ENCODE measurements around the gene C2orf69.

The C2orf69 gene

DNA sequence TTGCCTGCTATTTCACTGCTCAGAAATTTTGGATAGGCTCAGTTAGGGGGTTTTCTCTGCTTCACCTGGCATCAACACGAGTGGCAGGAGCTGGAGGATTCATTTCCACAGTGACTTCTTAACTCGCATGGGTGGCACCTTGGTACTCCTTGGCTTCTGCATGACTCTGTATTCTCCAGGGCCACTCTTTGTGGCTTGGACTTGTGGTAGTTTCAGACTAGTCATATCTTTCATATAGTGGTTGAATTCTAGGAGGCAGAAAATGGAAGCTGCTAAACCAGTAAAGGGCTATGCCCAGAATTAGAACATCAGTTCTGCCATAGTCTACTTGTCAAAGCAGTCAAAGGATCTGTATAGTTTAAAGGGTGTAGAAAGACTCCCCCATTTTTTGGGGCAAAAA lies 51.1 kb downstream of the C2orf69 start:
- in situ Hi-C loops (cut with MboI; ENCODE audit: low sequenced_read_pairs): loop anchor here (25.0 kb wide), 1 partner anchor 750 kb away; no protein-coding TSS in a partner anchor

DNA sequence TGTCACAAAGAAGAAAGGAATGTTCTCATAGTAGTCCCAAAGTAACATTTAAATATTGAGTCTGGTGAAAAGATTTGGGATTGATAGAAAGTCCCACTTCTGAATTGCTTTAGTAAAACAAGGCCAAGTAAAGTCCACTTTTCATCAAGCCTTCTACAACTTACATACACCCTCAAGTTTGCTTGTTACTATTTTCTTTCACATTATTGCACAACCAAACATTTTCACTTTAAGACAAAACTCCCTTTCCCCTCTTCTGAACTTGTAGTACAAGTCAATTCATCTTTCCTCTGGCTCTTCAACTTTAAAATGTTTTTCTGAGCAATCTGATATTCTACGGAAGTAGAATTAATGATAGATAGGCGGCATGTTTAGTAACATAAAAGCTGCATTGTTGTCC lies 55.3 kb downstream of the C2orf69 start:
- in situ Hi-C loops (cut with MboI; ENCODE audit: low sequenced_read_pairs): loop anchor here (25.0 kb wide), 1 partner anchor 746 kb away; no protein-coding TSS in a partner anchor

DNA sequence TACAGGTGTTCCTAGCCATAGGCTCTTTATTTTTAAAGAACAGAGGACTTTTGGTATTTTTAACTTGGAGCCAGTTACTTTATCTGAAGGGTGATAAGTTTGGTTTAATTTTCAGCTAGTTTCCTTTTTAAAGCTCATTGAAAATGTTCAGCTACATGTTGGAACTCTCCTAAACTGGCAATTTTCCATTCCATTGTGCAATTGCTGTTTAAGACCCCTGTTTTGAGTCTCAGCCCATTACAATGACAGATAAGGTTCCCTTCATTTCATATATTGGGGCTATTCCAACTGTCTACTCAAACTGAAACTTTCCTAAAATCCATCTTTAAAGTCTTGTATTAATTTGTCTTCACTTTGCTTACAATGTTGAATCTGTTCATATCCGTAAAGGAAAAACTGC lies 55.9 kb downstream of the C2orf69 start:
- in situ Hi-C loops (cut with MboI; ENCODE audit: low sequenced_read_pairs): loop anchor here (25.0 kb wide), 1 partner anchor 745 kb away; no protein-coding TSS in a partner anchor

- in situ Hi-C loops (cut with MboI; ENCODE audit: low sequenced_read_pairs): loop anchor here (25.0 kb wide), 1 partner anchor 744 kb away; no protein-coding TSS in a partner anchor
Measured at GRCh38 chr2:199968126-199968525, 57.0 kb downstream of the C2orf69 start.

DNA sequence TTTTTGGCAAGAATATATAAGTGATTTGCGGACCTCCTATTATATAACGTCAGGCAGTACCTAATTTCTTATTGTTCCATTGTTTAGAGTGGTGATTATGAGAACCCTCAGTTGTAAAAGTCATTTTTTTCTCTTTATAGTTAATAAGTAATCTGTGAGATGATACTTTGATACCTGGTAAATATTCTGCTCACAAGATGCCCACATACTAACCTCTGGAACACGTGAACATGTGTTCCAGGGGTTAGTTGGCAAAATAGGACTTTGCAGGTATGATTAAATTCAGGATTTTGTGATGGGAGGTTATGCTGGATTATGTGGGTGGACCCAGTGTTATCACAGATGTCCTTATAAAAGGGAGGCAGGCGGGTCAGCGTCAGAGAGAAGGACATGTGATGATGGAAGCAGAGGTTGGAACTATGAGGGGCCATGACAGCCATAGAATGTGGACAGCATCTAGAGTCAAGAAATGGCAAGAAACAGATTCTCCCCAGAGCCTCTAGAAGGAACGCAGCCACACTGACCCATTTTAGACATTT lies 61.1 kb downstream of the C2orf69 start:
- in situ Hi-C loops (cut with MboI; ENCODE audit: low sequenced_read_pairs): loop anchor here (25.0 kb wide), 1 partner anchor 740 kb away; no protein-coding TSS in a partner anchor

- in situ Hi-C loops (cut with MboI; ENCODE audit: low sequenced_read_pairs): loop anchor here (25.0 kb wide), 1 partner anchor 739 kb away; no protein-coding TSS in a partner anchor
Measured at GRCh38 chr2:199973703-199974102, 62.6 kb downstream of the C2orf69 start.

- in situ Hi-C loops (cut with MboI; ENCODE audit: low sequenced_read_pairs): loop anchor here (25.0 kb wide), 1 partner anchor 512 kb away; no protein-coding TSS in a partner anchor
Measured at GRCh38 chr2:199975273-199975895, 64.3 kb downstream of the C2orf69 start.

All from HL-60/S4 treated with retinoic acid at 250 ng/mL for 4 days and 3 days (cell line).